Measurements from ENCODE around the gene GNAT2.

GNAT2 gene

GRCh38 chr1:109626682-109627408 is 7.4 kb upstream of the GNAT2 start:
- DNase-seq: no peak

DNA sequence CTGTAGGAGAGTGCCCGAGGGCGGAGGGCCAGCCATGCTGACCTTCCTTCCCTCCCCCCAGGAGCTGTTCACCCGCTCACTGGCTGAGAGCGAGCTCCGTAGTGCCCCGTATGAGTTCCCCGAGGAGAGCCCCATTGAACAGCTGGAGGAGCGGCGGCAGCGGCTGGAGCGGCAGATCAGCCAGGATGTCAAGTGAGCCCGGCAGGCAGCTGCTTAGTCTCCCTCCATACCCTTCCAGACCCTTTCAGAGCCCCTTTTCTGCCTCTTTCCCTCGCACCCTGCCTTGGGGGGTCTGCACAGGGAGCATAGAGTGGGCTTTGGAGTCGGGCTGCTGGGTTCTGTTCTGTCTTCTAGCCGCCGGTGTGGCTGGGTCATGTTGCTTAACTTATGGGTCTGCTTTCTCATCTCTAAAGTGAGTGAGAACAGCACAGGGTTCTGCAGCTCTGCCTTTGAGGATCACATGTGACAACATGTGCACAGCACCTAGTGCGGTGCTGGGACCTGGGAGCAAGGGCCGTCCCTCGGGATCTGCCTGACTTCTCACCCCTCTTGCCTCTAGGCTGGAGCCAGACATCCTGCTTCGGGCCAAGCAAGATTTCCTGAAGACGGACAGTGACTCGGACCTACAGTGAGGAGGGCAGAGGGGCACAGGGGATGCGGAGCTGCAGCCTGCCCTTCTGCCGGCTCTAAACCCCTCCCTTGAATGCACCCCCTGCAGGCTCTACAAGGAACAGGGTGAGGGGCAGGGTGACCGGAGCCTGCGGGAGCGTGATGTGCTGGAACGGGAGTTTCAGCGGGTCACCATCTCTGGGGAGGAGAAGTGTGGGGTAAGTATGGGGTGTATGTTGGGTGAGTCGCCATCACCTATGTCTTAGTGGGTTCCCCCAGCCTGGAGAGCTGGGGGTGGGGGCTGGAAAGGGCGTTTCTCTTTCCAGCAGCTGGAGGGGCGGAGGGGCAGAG is 6.5 kb upstream of the GNAT2 start:
- DNase-seq: no peak

GRCh38 chr1:109625176-109625575 is 5.8 kb upstream of the GNAT2 start:
- no peak for DNase-seq

DNA sequence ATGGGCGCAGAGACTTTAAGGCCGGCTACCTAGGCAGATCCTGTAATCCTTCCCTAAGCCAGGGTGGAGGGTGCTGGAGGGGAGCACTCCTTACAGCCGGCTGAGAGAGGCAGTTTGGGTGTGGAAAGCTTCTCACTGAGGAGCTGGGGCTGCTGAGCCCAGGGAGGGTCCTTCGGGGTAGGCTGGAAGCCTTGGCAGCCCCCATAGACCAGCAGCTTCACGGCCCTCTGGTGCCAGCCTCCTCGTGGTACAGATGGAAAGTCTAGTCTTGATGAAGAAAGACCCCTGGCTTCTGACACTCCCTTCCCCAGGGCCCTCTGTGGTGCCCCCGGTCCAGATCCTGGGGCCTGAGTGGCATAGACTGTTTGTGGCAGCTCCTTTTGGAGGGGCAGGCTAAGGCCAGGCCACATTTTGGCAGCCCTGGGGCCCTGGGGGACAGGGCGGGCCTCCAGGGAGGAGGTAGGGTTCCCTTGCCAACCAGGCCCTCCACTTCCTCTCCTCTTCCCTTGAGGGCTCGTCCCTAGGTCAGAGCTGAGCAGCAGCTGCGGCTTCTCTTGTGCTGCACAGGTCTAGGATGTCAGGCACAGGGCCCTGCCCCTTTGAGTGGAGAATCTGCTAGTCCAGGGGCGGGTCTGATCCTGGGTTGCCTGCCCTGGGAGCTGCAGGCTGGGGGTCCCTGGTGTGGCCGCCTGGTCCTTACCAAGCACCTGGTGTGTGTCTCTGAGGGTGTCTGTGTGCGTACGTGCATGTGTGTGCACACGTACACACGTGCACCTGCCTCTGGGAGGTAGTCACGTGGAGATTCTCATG is 5.0 kb upstream of the GNAT2 start:
- DNase-seq: peak in 1 of 2 donors; percentile 24

DNA sequence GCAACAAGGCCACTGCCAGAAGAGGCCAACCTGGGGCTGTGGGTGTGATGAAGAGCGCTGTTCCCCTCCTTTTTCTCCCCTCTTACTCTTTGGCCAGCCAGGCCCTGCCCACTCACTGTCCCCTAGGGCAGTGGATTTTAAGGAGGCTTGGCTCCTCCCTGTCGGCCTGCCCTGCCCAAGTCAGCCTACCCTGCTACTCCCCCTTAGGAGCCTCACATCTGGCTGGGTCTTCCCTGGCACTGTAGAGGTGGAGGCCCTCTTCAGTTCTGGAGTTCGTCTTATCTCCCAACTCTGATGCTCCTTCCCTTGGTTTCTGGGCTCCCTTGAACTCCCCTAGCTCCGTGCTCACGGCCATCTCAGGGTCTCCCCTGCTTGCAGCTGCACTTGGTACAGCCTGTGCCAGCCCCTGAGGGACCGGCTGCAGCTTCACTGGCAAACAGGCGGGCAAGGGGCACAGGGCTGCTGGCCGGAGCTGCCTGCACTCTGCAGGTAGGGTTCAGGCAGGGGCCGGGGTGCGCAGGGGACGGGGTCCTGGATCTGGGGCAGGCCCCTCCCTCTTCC is 4.3 kb upstream of the GNAT2 start:
- no peak for DNase-seq

- DNase-seq: peak in 1 of 2 donors; percentile 29
Measured at GRCh38 chr1:109622895-109623294, 3.5 kb upstream of the GNAT2 start.

DNA sequence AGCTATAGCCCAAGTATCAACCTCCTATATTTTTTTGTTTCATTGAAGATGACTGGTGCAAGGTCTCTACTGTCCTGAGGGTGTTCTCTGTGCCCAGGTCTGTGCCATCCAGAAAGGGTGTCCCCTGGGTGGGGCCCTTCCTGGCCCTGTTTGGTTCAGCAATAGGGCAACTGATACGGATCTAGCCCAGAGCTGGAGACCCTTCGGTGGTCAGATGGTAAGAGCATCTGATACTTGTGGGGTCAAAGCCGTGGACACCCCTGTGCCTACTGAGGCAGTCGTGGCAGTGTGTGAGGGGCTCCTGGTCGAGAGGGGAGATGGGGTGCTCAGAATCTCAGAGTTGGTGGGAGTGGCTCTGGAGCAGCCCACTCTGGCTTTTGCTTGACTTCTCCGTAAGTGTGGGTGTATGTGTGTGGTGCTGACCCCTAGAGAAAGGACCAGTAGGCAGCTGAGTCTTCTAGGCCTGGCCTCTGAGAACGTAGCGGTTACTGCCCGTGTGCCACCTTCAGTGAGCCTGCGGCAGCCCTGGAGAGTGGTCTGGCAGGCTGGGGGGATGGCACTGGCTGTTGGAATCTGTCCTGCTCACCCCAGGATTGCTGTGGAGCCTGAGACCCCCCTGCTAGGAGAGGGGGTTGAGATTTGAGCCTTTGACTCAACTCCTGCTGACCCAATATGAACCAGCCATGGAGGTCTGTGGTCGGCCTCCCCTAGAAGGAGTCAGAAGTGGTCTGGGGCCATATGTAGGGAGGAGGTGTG is 2.9 kb upstream of the GNAT2 start:
- DNase-seq: no peak

DNA sequence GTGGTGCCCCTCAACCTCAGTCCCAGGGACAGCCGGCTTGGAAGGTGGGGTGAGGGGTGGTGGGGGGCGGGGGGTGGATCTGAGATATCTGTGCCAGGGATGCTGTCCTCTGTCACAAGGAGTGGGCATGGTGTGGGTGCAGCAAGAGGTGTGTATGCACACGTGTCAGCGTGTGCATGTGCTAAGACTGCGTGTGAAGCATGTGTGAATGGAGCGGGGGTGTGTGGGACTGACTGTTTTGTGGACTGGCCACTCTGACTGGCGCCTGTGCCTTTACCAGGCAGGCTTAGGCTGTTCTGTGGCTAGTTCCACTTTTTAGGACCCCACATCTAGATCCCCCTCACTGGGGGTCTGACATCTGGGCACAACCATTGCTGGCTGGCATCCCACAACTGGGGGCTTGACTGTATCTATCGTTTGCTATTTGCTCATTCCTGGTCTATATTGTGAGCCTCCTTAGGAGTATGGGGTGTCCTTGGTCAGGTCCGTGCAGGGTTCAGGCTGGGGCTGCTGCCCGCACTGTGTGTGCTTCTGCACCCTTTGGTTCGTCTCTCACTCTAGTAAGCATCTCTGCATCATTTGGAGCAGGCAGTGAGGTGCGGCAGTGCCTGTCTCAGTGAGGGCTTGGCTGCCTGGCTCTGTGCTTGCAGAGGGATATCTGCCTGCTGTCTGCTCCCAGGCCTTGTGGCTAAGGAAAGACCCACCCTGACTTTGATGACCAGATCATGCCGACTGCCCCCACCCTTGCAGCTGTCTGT is 2.1 kb upstream of the GNAT2 start:
- no peak for DNase-seq

GRCh38 chr1:109620841-109621286 is 1.4 kb upstream of the GNAT2 start:
- peak; percentile 96 to 97 for DNase-seq

DNA sequence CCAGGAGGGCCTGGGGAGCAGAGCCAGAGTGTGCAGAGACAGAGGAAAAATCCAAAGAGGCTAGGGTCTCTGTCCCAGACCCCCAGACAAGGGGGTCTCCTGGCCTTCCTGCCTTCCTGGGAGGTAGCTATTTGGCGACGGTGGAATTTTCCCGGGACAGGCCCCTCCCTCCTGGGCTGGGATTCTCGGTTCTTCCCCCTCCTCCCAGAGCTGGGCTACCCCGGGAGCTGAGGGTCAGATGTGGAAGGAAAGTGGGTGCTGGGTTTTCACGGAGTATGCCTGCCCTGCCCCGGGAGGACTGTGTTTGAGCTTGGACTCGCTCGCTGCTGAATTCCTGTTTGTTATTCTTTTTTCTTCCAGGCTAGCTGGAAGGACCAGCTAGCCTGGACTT is 980 bp upstream of the GNAT2 start:
- no peak for DNase-seq

DNA sequence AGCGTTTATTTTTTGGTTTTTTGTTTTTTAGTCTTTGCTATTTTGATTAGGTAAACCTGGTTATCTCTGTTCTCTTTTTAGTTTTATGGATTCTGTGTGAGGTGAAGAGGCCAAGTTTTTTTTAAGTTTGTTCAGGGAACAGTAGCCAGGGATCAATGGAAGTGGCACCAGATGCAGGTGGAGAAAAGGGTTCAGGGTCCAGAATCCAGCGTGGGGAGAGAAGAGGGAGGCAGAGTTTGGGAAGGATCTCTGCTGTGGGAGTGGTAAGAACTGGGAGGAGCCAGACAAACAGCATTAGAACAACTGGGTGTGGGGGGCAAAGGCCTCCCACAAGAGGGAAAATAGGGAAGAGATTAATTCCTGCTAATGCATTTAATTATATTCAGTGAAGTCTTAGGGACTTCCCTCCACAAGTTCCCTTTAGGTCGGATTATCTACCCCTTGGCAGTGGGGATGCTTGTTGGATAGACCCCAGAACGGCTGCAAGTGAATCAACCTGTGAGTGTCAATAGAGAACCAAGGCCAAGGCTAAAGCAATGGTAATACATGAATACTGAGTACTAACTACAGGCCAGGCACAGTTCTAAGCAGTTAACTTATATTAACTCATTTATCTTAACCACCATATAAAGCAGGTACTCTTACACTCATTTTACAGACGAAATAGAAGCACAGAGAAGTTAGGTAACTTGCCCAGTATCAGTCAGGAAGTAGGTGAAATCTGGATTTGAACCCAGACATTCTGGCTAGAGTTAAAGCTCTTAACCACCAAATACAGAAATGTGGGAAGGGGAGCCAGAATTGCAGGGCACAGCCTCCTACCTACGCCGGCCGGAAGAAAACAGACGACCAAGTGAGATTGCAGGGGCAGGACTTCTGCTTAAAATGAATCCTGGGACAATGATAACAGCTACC is 498 bp downstream of the GNAT2 start:
- DNase-seq: no peak

- DNase-seq: peak in 1 of 2 donors; percentile 29
Measured at GRCh38 chr1:109617291-109617801, 2.1 kb downstream of the GNAT2 start.

GRCh38 chr1:109616391-109616790 is 3.0 kb downstream of the GNAT2 start:
- DNase-seq: no peak

DNA sequence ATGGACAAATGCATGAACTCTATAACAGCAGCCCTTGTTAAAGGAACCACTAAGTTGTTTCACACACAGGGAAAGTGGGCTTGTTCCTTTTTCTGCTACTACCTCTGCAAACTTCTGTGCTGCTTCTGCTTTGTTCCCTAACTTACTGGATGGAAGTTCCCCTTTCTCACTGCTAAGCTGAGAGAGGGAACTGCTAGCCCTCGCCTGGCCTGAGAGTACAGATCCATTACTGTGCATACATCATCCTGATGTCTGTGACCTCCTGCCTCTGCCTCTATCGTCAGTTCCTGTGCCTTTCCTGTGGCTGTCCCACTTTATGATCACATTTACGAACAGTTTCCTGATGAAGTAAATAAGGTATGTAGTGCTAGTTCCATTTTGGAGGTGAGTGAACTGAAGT is 3.5 kb downstream of the GNAT2 start:
- peak; percentile 60 to 72 for DNase-seq

- DNase-seq: no peak
Measured at GRCh38 chr1:109613361-109614147, 5.9 kb downstream of the GNAT2 start.

DNA sequence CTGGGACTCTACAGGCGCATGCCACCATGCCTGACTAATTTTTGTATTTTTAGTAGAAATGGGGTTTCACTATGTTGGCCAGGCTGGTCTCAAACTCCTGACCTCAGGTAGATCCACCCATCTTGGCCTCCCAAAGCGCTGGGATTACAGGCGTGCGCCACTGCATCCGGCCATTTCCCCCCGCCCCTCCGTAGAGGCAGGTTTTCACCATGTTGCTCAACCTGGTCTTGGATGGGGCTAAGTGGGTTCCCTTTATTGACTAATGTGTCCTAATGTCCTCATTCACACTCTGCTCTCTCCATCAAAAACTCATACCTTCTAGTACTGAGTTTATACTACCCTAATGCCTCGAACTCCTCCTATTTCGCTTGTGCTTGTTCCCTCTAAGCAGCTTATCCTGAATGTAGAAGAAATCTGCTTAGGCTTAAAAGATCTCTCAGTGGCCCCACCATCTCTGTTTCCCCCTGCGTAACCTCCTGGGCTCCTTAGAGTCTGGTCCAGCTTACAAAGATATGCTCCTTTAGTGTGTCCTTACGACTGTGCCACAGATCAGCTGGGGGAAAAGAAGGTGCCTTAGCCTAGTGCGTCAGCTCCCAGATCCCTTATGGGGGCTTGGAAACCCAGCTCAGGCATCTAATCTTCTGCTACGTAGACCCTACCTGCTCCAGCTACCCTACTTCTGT is 8.0 kb downstream of the GNAT2 start:
- no peak for DNase-seq

GRCh38 chr1:109610609-109611307 is 8.7 kb downstream of the GNAT2 start:
- DNase-seq: no peak

DNA sequence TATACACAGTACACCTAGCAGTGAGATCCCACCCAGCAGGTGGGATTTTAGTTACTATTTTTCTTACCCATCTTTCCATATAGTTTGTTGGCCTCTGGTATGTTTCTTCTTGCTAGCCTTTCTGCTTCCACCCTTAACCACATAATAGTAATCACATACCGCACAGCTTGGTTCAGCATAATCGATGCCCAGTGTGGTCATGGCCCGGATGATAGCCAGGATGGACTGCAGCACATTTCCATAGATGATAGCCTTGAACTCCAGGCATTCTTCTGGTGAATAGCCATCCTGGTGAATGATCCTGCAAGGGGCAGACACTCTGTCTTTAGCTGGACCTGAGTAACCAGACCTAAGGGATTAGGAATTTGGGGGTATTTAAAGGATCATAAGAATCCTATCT is 9.5 kb downstream of the GNAT2 start:
- DNase-seq: no peak
